ENCODE measurements around the gene TRA2A. TPM values are rescaled to one million over a fixed set of nuclear protein-coding genes. Genes with fewer than 3 reads are reported as not detected.
A peak's percentile ranks its signal among the peaks of the same experiment; 100 is the strongest.

Gene TRA2A
- total RNA-seq, 1 experiment from 2014 or later: 169 TPM

DNA sequence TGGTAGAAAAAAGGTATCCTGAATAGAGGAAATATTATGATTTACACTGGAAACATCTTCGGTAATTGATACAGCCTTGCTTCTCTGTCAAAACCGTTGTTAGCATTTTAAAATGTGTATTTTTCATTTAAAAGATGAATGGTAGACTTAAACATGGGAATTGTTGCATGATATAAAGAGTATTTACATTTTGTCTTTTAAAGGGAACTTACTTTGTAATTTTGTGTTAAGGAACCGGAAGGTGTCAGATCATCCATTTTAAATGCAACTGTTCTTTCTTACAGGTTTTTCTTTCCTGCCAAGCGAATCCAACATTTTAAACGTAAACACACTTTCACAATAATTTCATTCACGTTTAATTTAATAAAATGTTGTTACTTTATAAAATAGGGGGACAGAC lies 59.7 kb downstream of the TRA2A start:
- Histone ChIP-seq H2BK12ac (ENCODE audit: insufficient read length, low read depth, low read length) (no peak overlapping the region), H2AK5ac (ENCODE audit: insufficient read length, low read length) (no peak overlapping the region), H3K4ac (ENCODE audit: low read depth, low read length) (no peak overlapping the region), H4K20me1 (ENCODE audit: control insufficient read depth, insufficient read depth, insufficient read length) (no peaks in the 10 kb centered on the region), H4K8ac (replicated peaks; ENCODE audit: insufficient read length, low read depth, low read length) (no peak overlapping the region), H2BK15ac (ENCODE audit: low read depth, low read length) (no peak overlapping the region), H3K79me2 (ENCODE audit: insufficient read depth, low read length) (peaks cover 37% of the 10 kb centered on the region; the same call in 1 of the 2 replicates), H3K14ac (ENCODE audit: insufficient read depth, low read length) (no peak overlapping the region), H3K9me3 (ENCODE audit: control insufficient read depth, low read depth, low read length) (no peaks in the 10 kb centered on the region), H2BK120ac (ENCODE audit: low read depth, low read length, poor library complexity, severe bottlenecking) (no peak overlapping the region), H3K27me3 (ENCODE audit: insufficient read depth, low read length) (no peaks in the 10 kb centered on the region), H3K56ac (ENCODE audit: insufficient read length, low read depth, low read length) (no peak overlapping the region), H3K4me2 (ENCODE audit: insufficient read depth, insufficient read length, low read length) (peak overlapping the region; percentile 85), H2AFZ (ENCODE audit: low read length) (no peak overlapping the region), H3K27ac (ENCODE audit: insufficient read length, low read depth, low read length) (peak overlapping the region; percentile 92), H2BK20ac (ENCODE audit: low read depth, low read length, poor library complexity, severe bottlenecking) (no peak overlapping the region), H3K18ac (ENCODE audit: insufficient read length, low read depth, low read length) (no peak overlapping the region), H3T11ph (ENCODE audit: low read length) (no peak overlapping the region), H2BK5ac (ENCODE audit: insufficient read length, low read length) (no peak overlapping the region), H3K9ac (ENCODE audit: extremely low read depth, insufficient read length, low read length) (peak overlapping the region; percentile 61), H4K91ac (ENCODE audit: insufficient read length, low read depth, low read length) (no peak overlapping the region), H4K5ac (ENCODE audit: insufficient read length, low read depth, low read length) (no peak overlapping the region), H3K23me2 (ENCODE audit: insufficient read length, low read depth, low read length, poor library complexity, severe bottlenecking) (peaks cover 28% of the 10 kb centered on the region), H3K4me1 (ENCODE audit: insufficient read depth, low read length) (no peaks in the 10 kb centered on the region), H3K79me1 (ENCODE audit: insufficient read depth, low read depth, low read length, poor library complexity, severe bottlenecking) (no peaks in the 10 kb centered on the region), H3K23ac (ENCODE audit: insufficient read length, low read depth, low read length) (no peak overlapping the region)
- peaks cover 21% of the 10 kb centered on the region in 2 experiments for H3K4me1 Mint-ChIP-seq
- TF ChIP-seq CTCF (conservative IDR thresholded peaks at IDR 0.05): no peak
- H3K4me3 Mint-ChIP-seq: peak overlapping the region; percentile 91 to 99
- no peak for DNase-seq
- H3K27me3 Mint-ChIP-seq (ENCODE audit: low read depth): no peaks in the 10 kb centered on the region; the same call in 1 of the 2 replicates
- peak overlapping the region; percentile 29 to 96 (median 93); a peak in 5 of 7 replicates for H3K27ac Mint-ChIP-seq
- no CpG with 5 or more reads among the region's 6 CpGs for WGBS (ENCODE audit: extremely low coverage, insufficient read length, low lambda C conversion rate)
- peaks cover 3 to 6% of the 10 kb centered on the region in 2 experiments for H3K9me3 Mint-ChIP-seq
- H3K36me3 Mint-ChIP-seq (ENCODE audit: insufficient read depth in 1 of 3, low read depth in 3 of 3): peaks cover 11 to 15% (median 13%) of the 10 kb centered on the region in 3 experiments
